Anterior cingulate cortex (tissue), 58 donors: ENCODE measurements around the gene GPR161.

Experiments used
- DNase-seq, 58 donors: peaks; one replicate each; lab custom pipeline; 2025; lab: John Stamatoyannopoulos, UW

The GPR161 gene

DNA sequence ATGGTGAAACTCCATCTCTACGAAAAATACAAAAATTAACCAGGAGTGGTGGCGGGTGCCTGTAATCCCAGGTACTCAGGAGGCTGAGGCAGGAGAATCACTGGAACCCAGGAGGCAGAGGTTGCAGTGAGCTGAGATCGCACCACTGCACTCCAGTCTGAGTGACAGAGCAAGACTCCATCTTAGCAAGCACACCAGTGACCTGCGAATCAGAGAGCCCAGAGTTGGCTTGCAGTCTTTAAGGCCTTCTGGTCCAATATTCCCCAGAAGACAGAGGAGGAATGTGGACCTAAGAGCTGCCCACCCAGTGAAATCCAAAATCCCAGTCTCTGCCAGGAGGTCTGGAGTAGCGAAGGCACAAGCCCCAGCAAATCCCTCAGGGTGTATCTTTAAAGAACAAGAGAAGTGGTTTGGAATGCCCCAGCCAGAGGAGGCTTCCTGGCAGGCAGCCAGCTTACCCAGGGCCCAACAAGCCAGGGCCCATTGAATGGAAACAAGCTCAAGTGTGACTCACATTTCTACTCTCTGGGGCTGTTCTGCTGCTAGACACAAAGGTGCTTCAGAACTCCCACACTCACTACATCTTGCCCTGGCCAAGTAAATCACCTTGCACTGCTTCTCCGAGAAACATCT lies 23.9 kb downstream of the GPR161 start:
- DNase-seq = peak in 5 of 58 donors; percentile 5 to 48 (median 11)

DNA sequence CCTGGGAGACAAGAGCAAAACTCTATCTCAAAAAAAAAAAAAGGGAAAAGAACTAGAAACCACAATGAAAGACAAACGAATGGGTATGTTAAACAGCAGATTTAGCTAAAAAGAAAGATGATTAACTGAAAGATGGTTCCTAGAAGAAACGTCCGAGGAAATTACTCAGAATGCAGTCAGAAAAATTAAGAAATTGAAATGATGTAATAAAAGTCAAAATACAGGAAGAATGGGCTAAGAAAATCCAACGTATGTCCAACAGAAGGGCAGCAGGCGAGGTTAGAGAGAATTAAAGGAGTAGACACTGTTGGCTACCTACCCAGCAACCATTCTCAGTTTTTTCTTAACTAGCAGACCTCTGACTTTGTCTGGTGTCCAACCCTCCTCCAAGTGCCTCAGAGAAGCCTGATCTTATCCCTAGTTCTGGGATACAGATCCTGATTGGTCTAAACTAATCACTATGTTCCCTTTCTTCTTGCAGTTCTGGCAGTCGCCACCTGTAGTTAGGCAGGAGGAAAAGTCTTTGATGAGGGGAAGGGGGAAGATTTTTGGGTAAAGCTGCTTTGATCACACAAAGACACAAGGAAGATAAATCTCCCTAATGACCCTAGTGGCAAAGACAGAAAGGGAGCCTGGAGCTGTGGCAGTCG lies 25.7 kb downstream of the GPR161 start:
- DNase-seq = no peak

DNA sequence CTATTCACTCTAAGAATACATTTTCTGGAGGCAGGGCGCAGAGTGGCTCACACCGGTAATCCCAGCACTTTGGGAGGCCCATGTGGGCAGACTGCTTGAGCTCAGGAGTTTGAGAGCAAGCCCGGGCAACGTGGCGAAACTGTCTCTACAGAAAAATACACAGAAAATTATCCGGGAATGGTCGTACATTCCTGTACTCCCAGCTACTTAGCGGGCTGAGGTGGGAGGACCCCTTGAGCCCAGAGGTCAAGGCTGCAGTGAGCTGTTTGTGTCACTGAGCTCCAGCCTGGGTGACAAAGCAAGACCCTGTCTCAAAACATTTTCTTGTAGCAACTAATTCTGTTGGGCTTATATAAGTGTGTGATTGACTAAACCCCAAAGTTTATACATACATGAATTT lies 30.5 kb downstream of the GPR161 start:
- DNase-seq = no peak

DNA sequence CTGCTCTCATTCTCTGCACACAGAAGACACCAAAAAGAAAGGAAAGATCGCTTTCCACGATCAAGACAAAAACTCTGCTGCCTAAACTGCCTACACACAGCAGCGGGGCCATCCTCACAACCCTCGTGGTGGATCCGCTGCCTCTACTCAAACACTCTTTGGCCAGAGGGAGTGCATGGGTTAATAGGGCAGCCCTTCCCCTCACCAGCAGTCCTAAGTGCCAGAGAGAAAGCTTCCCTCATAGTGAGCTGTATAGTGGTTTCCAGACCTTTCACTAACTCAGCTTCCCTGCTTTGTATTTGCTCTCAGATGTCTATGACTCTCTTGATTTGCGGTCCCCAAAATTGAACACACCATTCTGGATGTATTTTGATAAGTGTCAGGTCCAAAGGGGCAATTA lies 30.9 kb downstream of the GPR161 start:
- DNase-seq = no peak

DNA sequence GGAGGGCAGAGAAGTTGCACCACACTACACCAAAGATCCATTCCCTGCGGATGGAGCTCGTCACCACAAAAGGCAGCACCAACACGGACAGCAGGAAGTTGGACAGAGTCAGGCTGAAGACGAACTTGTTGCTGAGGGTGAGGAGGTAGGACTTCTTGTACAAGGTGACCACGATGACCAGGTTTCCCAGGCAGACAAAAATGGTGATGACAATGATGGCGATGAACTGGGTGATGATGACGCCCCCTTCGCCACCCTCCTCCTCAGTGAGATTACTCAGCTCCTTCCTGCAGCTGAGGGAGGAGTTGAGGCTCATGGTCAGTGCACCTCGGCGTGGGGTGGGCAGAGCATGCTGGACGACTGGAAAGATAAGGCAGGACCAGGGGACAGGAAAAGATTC lies 32.2 kb downstream of the GPR161 start:
- no peak for DNase-seq

DNA sequence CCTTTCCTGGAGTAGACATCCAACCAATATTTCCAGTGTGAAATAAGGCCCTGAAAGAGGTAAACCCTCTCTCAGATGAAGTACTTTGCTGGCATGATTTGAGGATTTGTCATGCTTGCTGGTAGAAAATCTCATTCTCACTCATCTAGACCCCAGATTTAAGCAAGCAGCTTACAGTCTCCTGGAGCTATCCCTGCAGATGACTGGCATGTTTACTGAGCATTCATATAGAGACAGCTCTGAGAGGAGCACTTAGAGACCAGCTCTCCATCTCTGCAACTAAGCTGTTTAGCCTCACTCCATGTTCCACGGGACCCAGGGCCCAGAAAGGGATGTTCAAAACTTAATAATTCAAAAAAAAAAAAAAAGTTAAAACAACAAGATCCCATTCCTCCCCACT lies 34.2 kb downstream of the GPR161 start:
- no peak for DNase-seq

DNA sequence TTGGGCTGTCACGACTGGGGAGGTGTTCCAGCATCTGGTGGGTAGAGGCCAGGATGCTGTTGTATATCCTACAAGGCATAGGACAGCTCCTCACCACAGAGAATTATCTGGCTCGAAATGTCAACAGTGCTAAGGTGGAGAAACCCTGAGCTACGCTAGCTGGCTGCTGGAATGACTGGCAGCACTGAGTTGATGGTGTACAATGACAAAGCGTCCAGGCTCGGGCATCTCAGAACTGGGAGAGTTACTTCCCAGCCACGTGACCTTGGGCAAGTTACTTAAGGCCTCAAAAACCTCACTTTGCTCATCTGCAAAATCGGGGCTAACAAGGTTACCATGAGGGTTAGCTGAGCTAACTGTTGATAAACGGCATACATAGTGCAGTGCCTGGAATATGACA lies 35.4 kb downstream of the GPR161 start:
- no peak for DNase-seq

DNA sequence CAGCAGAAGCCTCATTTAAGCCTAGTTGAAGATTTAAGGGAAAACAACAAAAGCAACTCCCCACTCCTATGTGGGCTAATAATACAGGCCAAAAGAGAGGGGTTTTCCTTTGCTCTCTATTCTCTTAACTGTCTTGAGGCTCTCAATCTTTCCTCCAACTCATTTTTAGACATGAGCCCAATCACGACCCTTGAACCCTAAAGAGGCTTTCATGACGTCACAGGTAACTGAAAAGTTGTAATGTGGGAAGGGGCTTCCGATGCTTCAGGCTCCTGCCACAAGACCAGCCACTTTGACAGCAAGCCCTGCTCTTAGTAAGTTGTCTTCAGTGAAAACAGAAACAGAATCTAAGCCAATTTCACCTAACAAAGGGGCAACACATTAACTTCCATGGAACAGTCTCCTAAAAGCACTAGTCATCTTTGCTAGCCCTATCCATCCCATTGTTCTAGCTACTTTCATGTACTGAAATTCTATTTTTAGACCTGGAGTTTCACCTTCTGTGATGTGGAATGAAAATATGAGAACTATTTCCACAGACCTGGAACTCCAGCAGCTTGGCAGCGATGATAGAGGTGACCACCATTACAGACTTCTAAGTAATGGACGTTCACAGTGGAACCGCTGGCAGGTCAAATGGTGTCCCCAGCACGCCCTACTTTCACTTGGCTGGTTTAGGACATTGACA lies 36.3 kb downstream of the GPR161 start:
- no peak for DNase-seq

DNA sequence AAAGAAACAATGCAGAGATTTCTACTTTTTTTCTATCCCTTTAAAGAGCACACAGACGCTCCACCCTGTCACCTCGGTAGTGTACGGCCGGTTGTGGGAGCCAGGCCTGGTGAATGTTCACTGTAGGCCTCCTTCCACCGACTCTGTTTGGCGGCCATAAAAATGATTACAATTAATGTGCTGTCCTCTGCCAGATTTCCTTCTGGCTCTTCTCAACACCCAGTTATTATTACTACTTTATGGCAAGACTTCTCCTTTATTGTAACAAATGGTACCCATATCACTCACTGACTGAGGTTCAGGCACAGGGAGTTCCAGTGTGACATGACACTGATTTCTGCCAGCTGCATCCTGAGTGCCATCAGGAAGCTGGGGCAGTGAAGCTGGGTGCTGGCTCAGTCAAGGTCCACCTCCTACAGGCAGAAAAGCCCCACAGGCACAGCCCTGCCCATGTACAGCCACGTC lies 37.4 kb downstream of the GPR161 start:
- DNase-seq = no peak

DNA sequence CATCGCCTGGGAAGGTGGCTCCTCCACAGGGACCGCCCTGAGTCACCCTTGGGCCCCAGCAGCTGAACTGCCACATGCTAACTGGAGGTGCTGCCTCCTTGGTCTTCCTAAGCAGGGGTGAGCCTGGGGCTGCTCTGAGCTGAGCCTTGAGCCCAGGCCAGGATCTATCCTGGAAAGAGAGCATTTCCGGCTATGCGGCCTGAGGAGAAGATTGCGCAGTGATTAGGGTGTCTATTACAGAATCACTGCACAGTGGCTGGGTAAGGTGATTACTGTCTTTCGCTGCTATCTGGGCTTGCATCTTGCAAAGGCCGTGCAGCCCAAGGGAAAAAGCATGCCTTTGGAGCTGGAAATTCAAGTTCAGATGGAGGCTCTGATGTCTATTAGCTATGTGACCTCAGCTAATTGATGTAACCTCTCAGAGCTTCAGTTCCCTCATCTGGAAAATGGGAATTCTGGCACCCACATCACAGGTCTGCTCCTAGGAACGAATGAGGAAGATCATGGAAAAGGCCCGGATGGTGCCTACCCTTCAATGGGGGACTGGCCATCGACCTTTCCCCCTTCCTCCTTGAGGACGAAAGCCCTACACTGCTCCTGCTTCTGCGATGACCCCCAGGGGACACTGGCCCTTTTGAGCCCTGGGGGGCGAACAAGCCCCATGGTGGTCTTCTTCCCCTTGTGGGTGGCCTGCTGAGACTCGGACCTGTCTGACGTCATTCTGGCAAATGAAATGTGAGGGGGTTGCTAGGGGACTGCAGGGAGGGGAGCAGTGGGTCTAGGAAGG lies 38.0 kb downstream of the GPR161 start:
- DNase-seq = no peak

DNA sequence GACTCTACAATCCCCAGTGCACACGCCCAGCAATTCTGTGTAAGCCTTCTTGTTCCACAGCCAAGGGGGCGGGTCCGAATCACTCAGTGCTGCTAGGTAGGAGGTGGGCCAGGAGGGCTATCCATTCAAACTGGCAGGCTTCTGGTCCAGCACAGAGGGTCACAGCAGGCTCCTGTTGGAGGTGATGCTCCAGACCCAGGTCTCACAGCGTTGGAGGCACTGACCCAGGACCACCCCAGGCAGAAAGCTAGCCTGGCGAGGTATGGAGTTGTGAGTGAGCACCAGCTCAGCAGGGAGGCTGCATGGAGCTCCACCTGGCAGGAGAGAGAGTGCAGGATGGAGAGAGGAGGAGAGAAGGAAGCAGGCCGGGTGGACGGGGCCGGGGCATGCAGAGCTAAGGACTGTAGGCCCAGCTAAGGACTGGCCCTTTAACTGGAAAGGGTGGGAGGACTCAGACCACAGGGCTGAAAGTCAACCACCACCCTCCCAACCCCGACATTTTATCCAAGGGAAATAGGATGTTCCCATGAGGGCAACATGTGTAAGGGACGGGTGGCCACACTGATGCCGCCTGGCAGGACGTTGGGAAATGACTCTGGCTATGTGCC lies 38.7 kb downstream of the GPR161 start:
- no peak for DNase-seq

DNA sequence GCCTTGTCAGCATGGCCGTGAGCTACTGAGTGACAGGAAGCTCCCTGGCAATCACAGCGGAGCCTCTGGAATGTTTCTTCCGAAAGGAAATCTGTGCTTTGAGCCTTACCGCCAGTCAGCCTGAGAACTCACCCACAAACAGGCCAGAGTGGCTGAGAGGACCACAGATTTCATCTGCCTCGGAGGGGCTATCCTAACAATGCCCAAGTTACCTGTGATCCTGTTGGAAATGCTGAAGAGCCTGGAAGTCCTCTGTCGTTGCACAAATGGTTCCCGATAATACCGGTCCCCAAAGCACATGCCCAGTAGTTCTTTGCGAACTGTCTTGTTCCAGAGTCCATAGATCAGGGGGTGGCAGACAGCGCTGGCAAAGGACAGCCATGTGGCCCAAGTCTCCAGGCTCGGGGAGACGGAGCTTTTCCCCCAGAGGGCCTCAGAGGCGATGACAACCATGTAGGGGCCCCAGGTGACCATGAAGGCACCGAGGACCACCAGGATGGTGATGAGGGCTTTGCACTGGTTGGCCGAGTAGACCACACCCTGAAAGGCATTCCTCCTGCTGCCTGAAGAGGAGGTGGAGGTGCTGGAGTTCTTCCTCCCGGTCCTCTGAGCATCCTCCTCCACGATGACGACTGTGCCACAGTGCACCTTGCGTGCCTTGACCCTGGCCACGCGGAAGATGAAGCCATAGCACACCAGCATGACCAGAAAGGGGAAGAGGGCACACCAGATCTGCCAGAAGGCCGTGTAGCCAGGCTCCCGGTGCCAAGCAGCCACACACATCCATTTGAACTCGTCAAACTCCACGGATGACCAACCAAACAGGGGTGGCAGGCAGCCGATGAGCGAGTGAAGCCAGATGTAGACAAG lies 40.2 kb downstream of the GPR161 start:
- peak in 1 of 58 donors; percentile 23 for DNase-seq

DNA sequence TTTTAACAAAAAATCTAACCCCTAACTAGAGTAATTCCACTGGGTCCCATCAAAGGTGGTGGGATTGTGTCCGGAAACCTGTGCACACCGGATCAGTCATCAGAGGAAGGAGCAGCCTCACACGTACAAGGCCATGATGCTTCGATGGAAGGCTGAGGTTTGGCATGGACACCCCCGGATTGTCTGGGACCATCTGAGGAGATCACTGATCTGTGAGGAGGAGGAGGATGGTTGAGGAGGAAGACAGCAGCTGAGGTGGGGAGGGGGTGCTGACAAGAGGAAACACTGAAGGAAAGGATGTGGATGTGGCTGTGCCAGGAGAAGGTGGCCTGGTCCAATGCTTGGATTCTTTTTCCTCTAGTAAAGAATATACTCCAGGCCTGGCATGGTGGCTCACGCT lies 41.3 kb downstream of the GPR161 start:
- no peak for DNase-seq

DNA sequence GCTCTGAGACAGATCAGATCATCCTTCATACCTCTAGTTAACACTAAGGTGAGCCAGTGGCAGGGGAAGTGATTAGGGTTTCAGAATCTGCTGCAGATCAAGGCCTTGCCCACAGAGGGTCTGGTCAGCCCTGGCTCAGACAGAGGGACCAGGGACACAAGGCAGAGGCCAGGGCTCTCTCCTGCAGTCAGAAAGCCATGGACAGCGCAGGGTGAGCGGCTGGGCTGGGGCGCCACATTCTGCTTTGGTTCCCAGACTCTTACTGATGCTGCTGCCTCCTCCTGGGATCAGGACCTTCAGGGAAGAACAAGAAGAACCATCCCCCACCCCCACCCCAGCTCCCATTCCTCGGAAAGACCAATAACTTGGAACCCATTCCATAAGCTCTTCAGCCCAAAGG lies 43.1 kb downstream of the GPR161 start:
- no peak for DNase-seq

DNA sequence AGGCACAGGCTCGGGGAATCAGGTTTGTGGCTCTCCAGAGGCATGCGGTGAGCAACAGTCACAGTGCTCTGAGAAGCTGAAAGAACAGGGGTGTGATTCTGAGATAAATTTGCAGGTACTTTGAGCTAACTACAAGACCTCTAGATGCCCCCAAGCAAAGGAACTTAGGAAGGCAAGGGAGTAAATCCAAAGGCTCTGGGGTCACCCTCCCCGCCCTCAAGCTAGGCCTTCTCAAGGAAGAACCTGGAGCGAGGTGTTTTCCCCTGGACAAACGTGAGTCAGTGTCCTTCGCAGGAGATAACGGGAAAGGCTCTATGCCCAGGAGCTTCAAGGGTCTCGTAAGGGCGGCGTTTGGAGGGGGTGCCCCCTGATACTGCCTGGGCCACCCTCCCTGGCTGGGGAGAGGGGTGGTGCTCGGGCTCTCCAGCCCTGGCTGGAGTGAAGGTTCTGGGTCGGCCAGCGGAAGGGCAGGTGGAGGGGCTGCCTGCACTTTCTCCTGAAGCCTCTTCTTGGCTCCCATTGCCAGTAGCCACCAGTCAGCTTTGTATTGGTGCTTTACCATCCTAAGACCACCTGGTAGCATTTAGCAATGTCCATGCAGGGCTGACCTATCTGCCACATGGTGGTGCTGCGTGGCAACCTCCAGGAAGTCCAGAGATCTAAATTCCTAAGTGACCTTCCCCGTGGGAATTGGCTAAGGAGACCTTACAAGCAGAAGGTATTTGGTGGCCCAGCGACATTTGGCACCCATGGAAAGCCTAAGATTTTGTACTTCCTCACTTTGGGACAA lies 44.0 kb downstream of the GPR161 start:
- no peak for DNase-seq

DNA sequence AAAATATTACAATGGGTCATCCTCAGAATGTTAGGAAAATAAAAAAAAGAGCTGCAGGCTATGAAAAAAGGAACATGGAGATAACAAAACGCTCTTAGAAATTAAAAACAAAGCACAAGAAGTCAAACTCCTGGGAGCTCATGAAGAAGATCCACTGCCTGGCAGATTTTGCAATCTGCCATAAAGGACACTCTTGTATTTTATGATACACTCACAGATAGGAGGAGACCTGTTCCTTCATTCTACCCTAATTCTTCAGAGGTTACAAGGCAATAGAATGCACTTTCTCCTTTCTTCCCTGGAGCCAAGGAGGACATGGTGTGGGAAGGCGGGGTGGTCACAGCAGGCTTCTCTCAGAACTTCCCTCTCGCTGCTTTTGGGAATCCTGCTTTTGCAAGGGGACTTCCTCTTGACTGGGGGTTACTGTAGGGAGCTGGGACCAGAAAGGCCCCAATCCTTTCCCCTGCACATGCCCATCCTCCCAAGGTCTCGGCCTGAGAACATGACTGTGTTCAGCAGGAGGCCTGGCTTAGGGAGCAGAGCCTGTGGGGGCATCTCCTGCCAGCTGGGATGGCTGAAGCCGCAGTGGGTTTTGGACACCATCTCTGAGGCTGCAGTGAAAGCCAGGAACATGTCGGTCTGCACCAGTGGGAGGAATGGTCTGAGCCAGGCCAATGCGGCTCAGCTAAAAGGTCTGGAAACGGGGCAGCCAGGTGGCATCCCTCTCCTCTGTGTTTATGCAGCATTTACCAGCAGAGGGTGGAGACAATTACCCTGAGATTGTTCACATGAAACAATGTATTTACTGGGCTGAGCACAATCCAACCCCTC lies 44.8 kb downstream of the GPR161 start:
- peak in 3 of 58 donors; percentile 17 to 27 (median 21) for DNase-seq

DNA sequence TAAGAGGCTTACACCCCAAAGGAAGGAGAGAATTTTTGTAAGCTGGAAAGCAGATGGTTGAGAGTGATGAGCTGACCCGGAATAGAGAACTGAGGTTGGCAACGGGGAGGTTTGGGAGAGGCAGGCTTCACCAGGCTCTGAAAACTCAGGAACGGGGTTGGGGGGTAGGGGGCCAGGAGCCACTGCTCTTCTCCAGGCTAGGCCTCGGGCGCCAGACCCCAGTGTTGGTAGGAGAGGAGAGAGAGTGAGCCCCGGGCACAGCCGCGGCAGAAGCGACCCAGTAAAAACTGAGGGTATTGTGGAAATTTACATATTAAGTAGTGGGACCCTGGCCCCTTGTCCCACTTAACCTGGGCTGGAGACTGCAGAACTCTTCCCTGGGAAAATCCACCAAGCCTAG lies 45.7 kb downstream of the GPR161 start:
- no peak for DNase-seq

DNA sequence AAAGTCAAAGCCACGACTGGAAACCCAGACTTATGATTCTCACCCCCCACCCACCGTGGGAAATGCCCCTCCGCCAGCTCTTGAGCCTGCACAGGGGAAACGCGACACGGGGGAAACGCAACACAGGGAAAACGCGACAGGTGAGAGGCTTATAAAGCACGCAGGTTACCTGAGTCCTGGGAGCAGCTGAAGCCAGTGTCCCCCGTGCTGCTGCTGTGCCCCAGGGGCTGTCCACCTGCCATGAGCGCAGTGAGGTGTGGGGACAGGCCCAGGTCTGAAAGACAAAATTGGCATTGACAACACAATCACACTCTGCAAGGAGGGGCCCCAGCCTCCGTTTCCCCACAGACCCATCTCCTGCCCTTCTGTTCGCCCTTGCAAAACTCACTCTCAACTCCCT lies 46.3 kb downstream of the GPR161 start:
- DNase-seq = no peak
